Smooth muscle cell (in vitro differentiated cells): ENCODE measurements around the gene SMIM35. TPM values are rescaled to one million over a fixed set of nuclear protein-coding genes. Genes with fewer than 3 reads are reported as not detected.

Experiments used
- DNase-seq: peaks from one replicate; lab custom pipeline; 2025; ENCODE audit not compliant: unreplicated experiment; lab: John Stamatoyannopoulos, UW
- H2AFZ ChIP-seq: fragments of 200-600 bp; sonication (generic); 2 replicates; pipeline ENCODE4 v1.6.0; 2016; ENCODE audit warnings: antibody characterized with exemption, low read depth, mild to moderate bottlenecking
- H3F3A ChIP-seq: fragments of 200-600 bp; sonication (generic); 2 replicates; pipeline ENCODE4 v1.6.0; 2017; ENCODE audit warnings: antibody characterized with exemption, low read depth
- H3K27ac ChIP-seq: fragments of 200-600 bp; sonication (generic); 2 replicates; pipeline ENCODE4 v1.5.1; 2016; ENCODE audit warnings: low read depth, mild to moderate bottlenecking
- H3K27me3 ChIP-seq: fragments of 200-600 bp; sonication (generic); 2 replicates; pipeline ENCODE4 v1.6.1; 2016; ENCODE audit warnings: low read depth, mild to moderate bottlenecking
- H3K36me3 ChIP-seq: fragments of 200-600 bp; sonication (generic); 2 replicates; pipeline ENCODE4 v1.5.1; 2016; ENCODE audit warnings: low read depth
- H3K4me1 ChIP-seq: fragments of 200-600 bp; sonication (generic); 2 replicates; pipeline ENCODE4 v1.5.1; 2016; ENCODE audit warnings: low read depth
- H3K4me2 ChIP-seq: fragments of 200-600 bp; sonication (generic); 2 replicates; pipeline ENCODE4 v1.6.0; 2016; ENCODE audit warnings: mild to moderate bottlenecking
- H3K4me3 ChIP-seq: fragments of 200-600 bp; sonication (generic); 2 replicates; pipeline ENCODE4 v1.5.1; 2016; ENCODE audit warnings: mild to moderate bottlenecking
- H3K79me2 ChIP-seq: fragments of 200-600 bp; sonication (generic); 2 replicates; pipeline ENCODE4 v1.6.0; 2016; ENCODE audit warnings: low read depth, mild to moderate bottlenecking
- H3K9ac ChIP-seq: fragments of 200-600 bp; sonication (generic); 2 replicates; pipeline ENCODE4 v1.6.0; 2016; ENCODE audit warnings: low read depth
- H3K9me3 ChIP-seq: fragments of 200-600 bp; sonication (generic); replicated peaks from 2 replicates; pipeline ENCODE4 v1.5.1; 2016; ENCODE audit warnings: low read depth
- H4K20me1 ChIP-seq: fragments of 200-600 bp; sonication (generic); 2 replicates; pipeline ENCODE4 v1.6.0; 2016; ENCODE audit warnings: low read depth
- WGBS: methylation state at CpG from one replicate; pipeline ENCODE4 v1.1.7; 2016; ENCODE audit warnings: low lambda C conversion rate; 5-methylcytosine and 5-hydroxymethylcytosine counted together
- polyA plus RNA-seq: library from polyadenylated mRNA; unstranded; fragments of >200 nt; fragmentation: Nextera tagmentation; extraction: Ambion mirVana; gene quantifications from 2 replicates; pipeline ENCODE4 v1.2.1, GENCODE V29; 2016
- total RNA-seq: library from RNA; depleted of rRNA; stranded (reverse); fragments of >200 nt; gene quantifications from 2 replicates; pipeline ENCODE4 v1.2.3, GENCODE V29; 2014
- TF ChIP-seq, protein P1 (sequence below): fragments of 200-600 bp; sonication (generic); IDR thresholded peaks from 2 replicates; pipeline ENCODE4 v1.5.1; 2017; ENCODE audit warnings: borderline replicate concordance, mild to moderate bottlenecking, antibody characterized with exemption; ENCODE audit not compliant: insufficient read depth, poor library complexity, severe bottlenecking

The SMIM35 gene
- total RNA-seq (not detected in 2 replicates), polyA plus RNA-seq (not detected in 2 replicates)

- no peak within 1 kb of the TSS for H3K4me3 ChIP-seq
- TF ChIP-seq, protein P1, sequence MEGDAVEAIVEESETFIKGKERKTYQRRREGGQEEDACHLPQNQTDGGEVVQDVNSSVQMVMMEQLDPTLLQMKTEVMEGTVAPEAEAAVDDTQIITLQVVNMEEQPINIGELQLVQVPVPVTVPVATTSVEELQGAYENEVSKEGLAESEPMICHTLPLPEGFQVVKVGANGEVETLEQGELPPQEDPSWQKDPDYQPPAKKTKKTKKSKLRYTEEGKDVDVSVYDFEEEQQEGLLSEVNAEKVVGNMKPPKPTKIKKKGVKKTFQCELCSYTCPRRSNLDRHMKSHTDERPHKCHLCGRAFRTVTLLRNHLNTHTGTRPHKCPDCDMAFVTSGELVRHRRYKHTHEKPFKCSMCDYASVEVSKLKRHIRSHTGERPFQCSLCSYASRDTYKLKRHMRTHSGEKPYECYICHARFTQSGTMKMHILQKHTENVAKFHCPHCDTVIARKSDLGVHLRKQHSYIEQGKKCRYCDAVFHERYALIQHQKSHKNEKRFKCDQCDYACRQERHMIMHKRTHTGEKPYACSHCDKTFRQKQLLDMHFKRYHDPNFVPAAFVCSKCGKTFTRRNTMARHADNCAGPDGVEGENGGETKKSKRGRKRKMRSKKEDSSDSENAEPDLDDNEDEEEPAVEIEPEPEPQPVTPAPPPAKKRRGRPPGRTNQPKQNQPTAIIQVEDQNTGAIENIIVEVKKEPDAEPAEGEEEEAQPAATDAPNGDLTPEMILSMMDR, result no peak
- H3K36me3 ChIP-seq, result no peaks in the 10 kb centered on the region
- H3K4me1 ChIP-seq, result no peaks in the 10 kb centered on the region
- H3K27me3 ChIP-seq, result no peaks in the 10 kb centered on the region
- no peaks in the 10 kb centered on the region for H3K79me2 ChIP-seq
- H3K9ac ChIP-seq, result no peak within 1 kb of the TSS
- no peaks in the 10 kb centered on the region for H4K20me1 ChIP-seq
- H3F3A ChIP-seq, result peaks cover 5% of the 10 kb centered on the region
- H3K4me2 ChIP-seq, result no peak within 1 kb of the TSS
- H3K27ac ChIP-seq, result no peak within 1 kb of the TSS
- no peaks in the 10 kb centered on the region for H3K9me3 ChIP-seq
- no peak within 1 kb of the TSS for H2AFZ ChIP-seq
- DNase-seq, result no peak
- WGBS, result 95% methylated on average over 4 of the region's 5 CpGs
Measured at GRCh38 chr11:118086913-118087768, at the start of gene SMIM35. Gene SMIM35, minus strand, starts transcription at chr11:118086963. Its CDS starts 206 bp downstream, at chr11:118086757.

GRCh38 chr11:118136341-118136740, 49.6 kb upstream of the SMIM35 start:
- H3K4me1 ChIP-seq, result no peaks in the 10 kb centered on the region
- no peak overlapping the region for H3K4me2 ChIP-seq
- H3K27ac ChIP-seq, result no peak overlapping the region
- H3K79me2 ChIP-seq, result no peaks in the 10 kb centered on the region
- no peaks in the 10 kb centered on the region for H3K9me3 ChIP-seq
- H3K27me3 ChIP-seq, result peaks cover 40% of the 10 kb centered on the region
- H3K36me3 ChIP-seq, result no peaks in the 10 kb centered on the region
- H3F3A ChIP-seq, result no peaks in the 10 kb centered on the region
- H4K20me1 ChIP-seq, result no peaks in the 10 kb centered on the region
- no peak overlapping the region for H3K4me3 ChIP-seq
- H2AFZ ChIP-seq, result no peak overlapping the region
- no peak overlapping the region for H3K9ac ChIP-seq
- no peak for DNase-seq
- TF ChIP-seq, protein P1, result no peak
- WGBS, result 88% methylated on average over 2 of the region's 2 CpGs

- Histone ChIP-seq H2AFZ (no peak overlapping the region), H3K4me1 (no peaks in the 10 kb centered on the region), H3K4me2 (no peak overlapping the region), H3K27me3 (peaks cover 36% of the 10 kb centered on the region), H3K27ac (no peak overlapping the region), H3K4me3 (no peak overlapping the region), H3K36me3 (no peaks in the 10 kb centered on the region), H3K9ac (no peak overlapping the region), H4K20me1 (no peaks in the 10 kb centered on the region), H3F3A (no peaks in the 10 kb centered on the region), H3K9me3 (no peaks in the 10 kb centered on the region), H3K79me2 (no peaks in the 10 kb centered on the region)
- TF ChIP-seq, protein P1, result no peak
- DNase-seq, result no peak
- WGBS, result 79% methylated on average over 4 of the region's 5 CpGs
Measured at GRCh38 chr11:118135796-118136165, 49.0 kb upstream of the SMIM35 start.
